ENCODE measurements around the gene LAMC3.

- TF ChIP-seq CTCF (IDR thresholded peaks at IDR 0.05) (no peak), EP300 (IDR thresholded peaks at IDR 0.05) (no peak), POLR2A (IDR thresholded peaks at IDR 0.05) (no peak)
These were observed 33.8 kb upstream of the LAMC3 start for GRCh38 chr9:130975156-130975555.

Measured in upper lobe of left lung (tissue), 4 donors.